GM19025 (cell line): ENCODE data around the gene CDKN2B.
"Not testable (repeated sequence)": the region's sequence is repeated elsewhere in the genome, so short reads cannot be mapped to it uniquely, and the experiment has no call there.

Experiments used
- ATAC-seq: cut with Tn5 transposase; IDR thresholded peaks from one replicate; pipeline ENCODE4 v1.9.1; 2021; ENCODE audit warnings: mild to moderate bottlenecking, low read depth, moderate library complexity; ENCODE audit not compliant: unreplicated experiment

Gene CDKN2B

DNA sequence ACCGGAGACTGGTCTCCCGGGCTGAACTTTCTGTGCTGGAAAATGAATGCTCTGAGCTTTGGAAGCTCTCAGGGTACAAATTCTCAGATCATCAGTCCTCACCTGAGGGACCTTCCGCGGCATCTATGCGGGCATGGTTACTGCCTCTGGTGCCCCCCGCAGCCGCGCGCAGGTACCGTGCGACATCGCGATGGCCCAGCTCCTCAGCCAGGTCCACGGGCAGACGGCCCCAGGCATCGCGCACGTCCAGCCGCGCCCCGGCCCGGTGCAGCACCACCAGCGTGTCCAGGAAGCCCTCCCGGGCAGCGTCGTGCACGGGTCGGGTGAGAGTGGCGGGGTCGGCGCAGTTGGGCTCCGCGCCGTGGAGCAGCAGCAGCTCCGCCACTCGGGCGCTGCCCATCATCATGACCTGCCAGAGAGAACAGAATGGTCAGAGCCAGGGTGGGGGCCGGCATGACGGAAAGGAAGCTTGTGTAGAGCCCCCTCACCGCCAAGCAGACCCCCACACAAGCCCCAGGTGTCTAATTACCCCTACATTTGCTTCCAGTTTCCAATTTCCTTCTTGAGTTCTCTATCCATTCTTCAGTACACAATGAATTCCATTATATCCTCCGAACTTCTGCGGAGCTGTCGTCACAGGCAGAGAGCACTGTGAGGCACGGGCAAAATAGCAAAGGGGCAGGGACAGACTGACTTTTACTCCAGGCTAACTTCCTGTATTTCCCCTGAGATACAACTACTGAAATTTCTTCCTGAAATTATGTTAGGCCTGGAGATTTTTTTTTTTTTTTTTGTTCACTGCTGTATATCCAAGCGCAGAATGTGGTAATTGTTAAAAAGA lies 38.1 kb downstream of the CDKN2B start:
- ATAC-seq: no peak

DNA sequence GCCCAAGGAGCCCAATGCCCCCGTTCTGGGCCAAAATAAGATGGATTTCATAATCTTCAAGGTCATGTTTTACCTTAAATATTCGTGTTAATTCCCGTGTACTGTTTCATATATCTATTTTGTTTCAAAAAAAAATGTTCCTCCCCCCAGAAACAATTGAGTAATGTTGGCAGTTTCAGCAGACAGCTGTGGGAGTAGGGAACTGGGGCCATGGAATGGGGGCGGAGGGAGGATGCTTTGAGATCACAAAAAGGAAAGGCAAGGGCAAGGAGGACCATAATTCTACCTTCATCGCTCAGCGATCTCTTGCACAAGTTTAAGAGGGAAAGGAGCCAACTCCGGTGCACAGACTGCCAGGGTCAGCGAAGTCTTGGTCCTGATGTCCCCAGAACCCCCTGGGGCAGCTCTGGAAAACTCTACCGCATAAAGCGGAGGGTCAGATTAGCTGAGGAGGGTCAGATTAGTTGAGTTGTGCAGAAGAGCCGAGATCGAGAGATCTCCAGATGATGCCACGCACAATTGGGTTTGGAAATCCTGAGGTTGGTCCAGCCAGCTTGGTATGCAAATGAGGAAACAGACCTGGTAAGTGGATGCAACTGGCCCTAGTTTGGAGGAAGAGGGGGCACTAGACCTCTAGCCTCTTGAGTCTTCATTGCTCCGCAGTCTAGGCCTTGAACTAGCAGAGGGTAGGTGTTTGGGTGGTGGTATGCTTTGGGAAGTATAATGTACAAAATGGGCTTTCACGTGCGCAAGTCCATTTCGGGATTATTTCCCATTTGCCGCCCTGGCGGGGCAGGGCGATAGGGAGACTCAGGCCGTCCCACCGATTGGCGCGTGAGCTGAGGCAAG lies 38.9 kb downstream of the CDKN2B start:
- ATAC-seq: no peak

DNA sequence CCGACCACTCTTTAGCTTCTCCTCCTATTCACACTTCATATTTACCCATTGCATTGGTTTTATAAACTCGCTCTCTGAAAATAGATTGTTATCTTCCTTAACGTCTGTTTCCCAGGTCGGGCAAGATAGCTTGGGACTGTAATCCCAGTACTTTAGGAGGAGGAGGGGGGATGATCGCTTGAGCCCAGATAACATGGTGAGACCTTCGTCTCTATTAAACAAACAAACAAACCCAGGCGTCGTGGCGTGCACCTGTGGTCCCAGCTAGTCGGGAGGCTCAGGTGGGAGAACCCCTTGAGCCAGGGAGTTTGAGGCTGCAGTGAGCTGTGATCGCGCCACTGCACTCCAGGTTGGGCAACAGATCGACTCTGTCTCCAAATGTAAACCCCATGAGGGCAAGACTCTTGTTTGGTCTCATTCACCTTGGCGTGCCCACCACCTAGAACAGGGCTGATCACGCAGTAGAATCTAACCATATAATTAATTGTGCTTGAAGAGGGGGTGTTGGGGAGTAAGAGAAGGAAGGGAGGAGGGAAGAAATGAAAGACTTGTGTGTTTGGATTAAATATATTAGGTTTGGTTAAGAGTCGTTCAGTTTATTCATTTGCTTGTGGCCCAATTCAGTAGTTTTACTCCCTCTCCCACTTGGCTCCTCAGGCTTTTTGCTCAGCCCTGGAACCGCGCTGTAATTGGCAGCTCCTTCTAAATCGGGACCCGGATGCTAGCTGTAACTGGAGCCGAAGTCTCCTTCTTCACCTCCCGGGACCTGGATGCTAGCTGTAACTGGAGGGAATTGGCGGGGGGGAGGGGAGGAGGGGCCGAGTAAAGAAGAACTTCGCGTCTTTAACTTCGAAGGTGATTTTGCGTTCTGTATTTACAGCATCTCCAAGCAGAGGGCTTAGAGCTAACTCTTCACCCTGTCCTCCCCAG lies 39.8 kb downstream of the CDKN2B start:
- ATAC-seq: no peak

- no peak for ATAC-seq
These were observed 40.6 kb downstream of the CDKN2B start for GRCh38 chr9:21968331-21969010.

- no peak for ATAC-seq
These were observed 41.4 kb downstream of the CDKN2B start for GRCh38 chr9:21967702-21968101.

GRCh38 chr9:21967169-21967568 lies 41.9 kb downstream of the CDKN2B start:
- no peak for ATAC-seq

DNA sequence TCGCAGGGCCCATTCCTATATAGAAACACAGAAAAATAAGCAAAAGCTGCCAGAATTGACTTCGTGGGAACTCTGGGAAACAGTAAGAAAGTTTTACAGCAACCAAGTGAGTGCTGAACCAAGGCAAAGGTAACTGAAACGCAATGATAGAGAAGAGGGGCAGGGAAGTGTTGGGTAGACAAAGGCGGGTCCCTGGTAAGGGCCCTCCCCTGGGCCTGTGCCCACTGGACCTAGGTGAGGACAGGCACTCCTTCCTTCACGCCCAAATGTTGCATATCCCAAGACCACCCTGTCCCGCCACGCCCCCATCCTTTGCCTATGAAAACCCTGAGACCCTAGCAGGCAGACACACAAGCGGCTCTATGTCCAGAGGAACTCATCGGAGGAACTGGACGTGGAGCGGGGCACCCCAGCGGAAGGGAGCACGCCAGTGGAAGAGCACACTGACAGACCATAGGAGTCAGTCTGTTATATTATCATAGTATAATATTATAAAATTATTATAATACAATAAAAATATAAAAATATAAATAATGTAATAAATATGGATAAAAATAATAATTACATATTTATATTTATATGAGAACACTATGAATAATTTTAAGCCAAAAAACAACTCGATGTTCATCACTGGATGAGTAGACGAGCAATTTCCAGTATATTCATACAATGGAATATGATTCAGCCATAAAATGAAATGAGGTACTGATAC lies 42.8 kb downstream of the CDKN2B start:
- ATAC-seq: no peak

DNA sequence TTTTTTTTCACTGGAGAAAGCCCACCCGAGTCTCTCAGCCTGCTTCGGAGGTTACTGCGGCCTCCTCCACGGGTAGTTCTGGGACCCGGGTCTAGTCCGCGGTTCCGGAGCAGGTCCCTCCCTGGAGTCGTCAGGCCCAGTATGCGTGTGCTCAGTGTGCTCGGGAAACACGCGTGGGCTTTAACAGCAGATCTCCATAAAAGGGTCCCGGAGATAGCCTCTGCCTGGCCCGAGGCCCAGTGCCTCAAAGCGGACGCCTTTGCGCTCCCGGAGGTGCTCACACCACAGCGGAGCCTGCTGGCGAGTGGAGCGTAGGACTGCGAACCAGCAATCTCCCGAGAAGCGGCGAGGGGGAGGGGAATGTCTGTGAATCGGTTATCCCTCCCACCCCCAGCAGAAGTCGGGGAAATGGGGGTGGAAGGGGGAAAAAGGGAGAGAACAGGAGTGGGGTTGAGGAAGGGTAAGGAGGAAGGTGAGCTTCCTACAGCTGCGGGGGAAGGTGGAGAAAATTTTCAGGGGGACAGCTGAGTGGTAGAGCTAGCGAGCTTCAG lies 43.6 kb downstream of the CDKN2B start:
- peak; percentile 82 for ATAC-seq

GRCh38 chr9:21964925-21965385 lies 44.1 kb downstream of the CDKN2B start:
- ATAC-seq: peak; percentile 60

- no peak for ATAC-seq
These were observed 47.5 kb downstream of the CDKN2B start for GRCh38 chr9:21961569-21961968.

DNA sequence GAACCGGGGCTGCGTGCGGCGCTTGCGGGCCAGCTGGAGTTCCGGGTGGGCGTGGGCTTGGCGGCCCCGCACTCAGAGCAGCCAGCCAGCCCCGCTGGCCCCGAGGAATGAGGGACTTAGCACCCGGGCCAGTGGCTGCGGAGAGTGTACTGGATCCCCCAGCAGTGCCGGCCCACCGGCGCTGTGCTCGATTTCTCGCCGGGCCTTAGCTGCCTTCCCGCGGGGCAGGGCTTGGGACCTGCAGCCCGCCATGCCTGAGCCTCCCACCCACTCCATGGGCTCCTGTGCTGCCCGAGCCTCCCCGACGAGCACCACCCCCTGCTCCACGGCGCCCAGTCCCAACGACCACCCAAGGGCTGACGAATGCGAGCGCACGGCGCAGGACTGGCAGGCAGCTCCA lies 49.8 kb downstream of the CDKN2B start:
- not testable (repeated sequence) for ATAC-seq

GRCh38 chr9:21958833-21959232 lies 50.3 kb downstream of the CDKN2B start:
- no peak for ATAC-seq
